Keratinocyte (primary cell): ENCODE results near the gene TRIP12. TPM values are rescaled to one million over a fixed set of nuclear protein-coding genes. Genes with fewer than 3 reads are reported as not detected.

Experiments
- DNase-seq: peaks from one replicate; pipeline ENCODE4 v3.0.0-alpha.2; 2011; ENCODE audit warnings: low read depth, missing footprints, low spot score
- FAIRE-seq: peaks from 2 replicates; lab custom pipeline; 2011; peaks lifted over from hg19 to GRCh38; lab: Jason Lieb, UNC
- H2AFZ ChIP-seq: 2 replicates; pipeline ENCODE4 v1.6.0; 2012; ENCODE audit warnings: low read length, control low read depth, inconsistent platforms; ENCODE audit not compliant: control insufficient read depth
- H3K27ac ChIP-seq: 2 replicates; pipeline ENCODE4 v1.5.1; 2011; ENCODE audit warnings: low read length; ENCODE audit not compliant: control insufficient read depth, insufficient read depth
- H3K27me3 ChIP-seq: 3 replicates; pipeline ENCODE4 v1.6.0; 2011; ENCODE audit warnings: low read length; ENCODE audit not compliant: control insufficient read depth, insufficient read depth; ENCODE audit errors: extremely low read depth
- H3K36me3 ChIP-seq, 2 experiments: 2 replicates in 1 of 2; 3 replicates in 1 of 2; pipeline ENCODE4 v1.5.1; 2011; ENCODE audit warnings: low read length in 2 of 2, mild to moderate bottlenecking in 1 of 2; ENCODE audit not compliant: control insufficient read depth in 2 of 2, insufficient read depth in 2 of 2; ENCODE audit errors: extremely low read depth in 1 of 2
- H3K4me1 ChIP-seq: 3 replicates; pipeline ENCODE4 v1.5.1; 2011; ENCODE audit warnings: low read length; ENCODE audit not compliant: control insufficient read depth, insufficient read depth; ENCODE audit errors: extremely low read depth
- H3K4me2 ChIP-seq: 3 replicates; pipeline ENCODE4 v1.6.0; 2011; ENCODE audit warnings: low read depth, low read length; ENCODE audit not compliant: control insufficient read depth, insufficient read depth; ENCODE audit errors: extremely low read depth
- H3K4me3 ChIP-seq, 3 experiments: fragments of 200-600 bp in 1 of 3; sonication (generic) in 1 of 3; 2 replicates in 2 of 3; 3 replicates in 1 of 3; pipeline ENCODE4 v1.5.1; 2011 to 2016; ENCODE audit warnings: low read length in 3 of 3, mild to moderate bottlenecking in 3 of 3, control low read depth in 2 of 3, inconsistent platforms in 1 of 3, low read depth in 1 of 3, mixed read lengths in 1 of 3, mixed run types in 1 of 3, moderate library complexity in 1 of 3; ENCODE audit not compliant: control insufficient read depth in 2 of 3, insufficient read depth in 2 of 3; ENCODE audit errors: extremely low read depth in 1 of 3
- H3K79me2 ChIP-seq: 2 replicates; pipeline ENCODE4 v1.6.0; 2012; ENCODE audit warnings: low read length; ENCODE audit not compliant: control insufficient read depth, insufficient read depth
- H3K9ac ChIP-seq: 3 replicates; pipeline ENCODE4 v1.6.0; 2011; ENCODE audit warnings: low read length; ENCODE audit not compliant: control insufficient read depth, insufficient read depth; ENCODE audit errors: extremely low read depth
- H3K9me1 ChIP-seq: 3 replicates; pipeline ENCODE4 v1.6.0; 2011; ENCODE audit warnings: low read length; ENCODE audit not compliant: control insufficient read depth, insufficient read depth; ENCODE audit errors: extremely low read depth
- H3K9me3 ChIP-seq: 2 replicates; pipeline ENCODE4 v1.5.1; 2012; ENCODE audit warnings: low read depth, low read length; ENCODE audit not compliant: control insufficient read depth
- H4K20me1 ChIP-seq: 3 replicates; pipeline ENCODE4 v1.6.0; 2011; ENCODE audit warnings: low read length; ENCODE audit not compliant: control insufficient read depth, insufficient read depth; ENCODE audit errors: extremely low read depth
- CTCF ChIP-seq, 3 experiments: IDR thresholded peaks in 1 of 3; conservative IDR thresholded peaks in 1 of 3; optimal IDR thresholded peaks in 1 of 3; 2 replicates in 2 of 3; 3 replicates in 1 of 3; pipeline versions ENCODE3 to v1.5.1; 2011; ENCODE audit warnings: low read length in 3 of 3, mild to moderate bottlenecking in 3 of 3, moderate library complexity in 2 of 3, control low read depth in 1 of 3, inconsistent platforms in 1 of 3; ENCODE audit not compliant: insufficient read depth in 2 of 3; ENCODE audit errors: extremely low read depth in 1 of 3
- EZH2 ChIP-seq: IDR thresholded peaks from one replicate; pipeline ENCODE4 v1.6.1; 2012; ENCODE audit warnings: inconsistent platforms, mild to moderate bottlenecking, low read length, moderate library complexity
- dilution Hi-C: fragments of 300-500 bp; cut with MboI; formaldehyde crosslinking; loops from one replicate; pipeline ENCODE4 v1.7.0; 2020; ENCODE audit warnings: low sequenced_read_pairs; ENCODE audit not compliant: extremely low pct_ligation_motif_present
- polyA plus RNA-seq, 5 experiments: library from polyadenylated mRNA; depleted of rRNA in 3 of 5; stranded (reverse) in 3 of 5; stranded (forward) in 1 of 5; unstranded in 1 of 5; fragments of >200 nt; gene quantifications; 1 replicate in 1 of 5; 2 replicates in 3 of 5; 3 replicates in 1 of 5; pipeline versions ENCODE4 v1.2.1 to v1.2.3, GENCODE V29; 2011 to 2012; ENCODE audit warnings: missing spikeins in 2 of 5, low read depth in 1 of 5, low replicate concordance in 1 of 5

Gene TRIP12
- polyA plus RNA-seq, 1 donor (not counting 4 experiments of a cell fraction or from before 2014, with no cell fraction given) = 123 TPM

DNA sequence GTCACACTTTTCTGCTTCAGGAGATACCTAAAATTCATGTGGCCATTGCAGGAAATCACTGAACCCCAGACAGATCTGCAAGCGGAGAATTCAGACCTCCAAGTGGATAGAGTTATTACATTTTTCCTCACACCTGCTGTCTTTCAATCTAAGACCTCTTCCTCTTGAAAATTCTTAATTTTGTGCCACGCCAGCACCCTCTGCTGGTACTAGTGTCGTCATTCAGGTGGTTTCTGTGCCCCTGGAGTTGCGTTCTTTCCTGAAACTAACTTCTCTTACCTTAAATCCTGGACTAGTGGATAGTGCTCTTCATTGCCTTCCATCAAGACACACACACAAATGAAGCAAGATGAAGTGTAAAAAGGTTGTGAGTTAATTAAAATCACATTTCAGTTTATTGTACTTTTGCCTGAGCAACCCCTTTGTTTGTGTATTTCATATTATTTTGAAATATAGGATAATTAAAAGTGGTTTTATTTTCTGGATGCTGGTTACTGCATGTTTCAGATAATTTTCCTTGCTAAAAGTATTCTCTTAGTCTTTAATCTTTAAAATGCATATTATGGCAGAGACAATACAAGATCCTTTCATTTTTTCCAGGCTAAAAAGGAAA, 205.8 kb downstream of the TRIP12 start:
- H3K9me1 ChIP-seq = no peaks in the 10 kb centered on the region
- TF ChIP-seq CTCF (optimal IDR thresholded peaks at IDR 0.05 in 1 of 3, IDR thresholded peaks at IDR 0.05 in 1 of 3, conservative IDR thresholded peaks at IDR 0.05 in 1 of 3; ENCODE audit: extremely low read depth in 1 of 3, insufficient read depth in 2 of 3, low read length in 3 of 3) (peak; percentile 76 to 88 (median 78)), EZH2 (no peak)
- no peak overlapping the region for H3K9ac ChIP-seq
- no peaks in the 10 kb centered on the region for H3K79me2 ChIP-seq
- DNase-seq = no peak
- H4K20me1 ChIP-seq = no peaks in the 10 kb centered on the region
- no peak overlapping the region for H3K4me2 ChIP-seq
- dilution Hi-C loops = no loop called here
- no peaks in the 10 kb centered on the region for H3K36me3 ChIP-seq
- peaks cover 8% of the 10 kb centered on the region for H3K4me1 ChIP-seq
- peak; percentile 29 for FAIRE-seq
- no peaks in the 10 kb centered on the region for H3K9me3 ChIP-seq
- H3K27me3 ChIP-seq = peaks cover 47% of the 10 kb centered on the region
- H3K4me3 ChIP-seq = no peak overlapping the region
- no peak overlapping the region for H3K27ac ChIP-seq
- no peak overlapping the region for H2AFZ ChIP-seq

DNA sequence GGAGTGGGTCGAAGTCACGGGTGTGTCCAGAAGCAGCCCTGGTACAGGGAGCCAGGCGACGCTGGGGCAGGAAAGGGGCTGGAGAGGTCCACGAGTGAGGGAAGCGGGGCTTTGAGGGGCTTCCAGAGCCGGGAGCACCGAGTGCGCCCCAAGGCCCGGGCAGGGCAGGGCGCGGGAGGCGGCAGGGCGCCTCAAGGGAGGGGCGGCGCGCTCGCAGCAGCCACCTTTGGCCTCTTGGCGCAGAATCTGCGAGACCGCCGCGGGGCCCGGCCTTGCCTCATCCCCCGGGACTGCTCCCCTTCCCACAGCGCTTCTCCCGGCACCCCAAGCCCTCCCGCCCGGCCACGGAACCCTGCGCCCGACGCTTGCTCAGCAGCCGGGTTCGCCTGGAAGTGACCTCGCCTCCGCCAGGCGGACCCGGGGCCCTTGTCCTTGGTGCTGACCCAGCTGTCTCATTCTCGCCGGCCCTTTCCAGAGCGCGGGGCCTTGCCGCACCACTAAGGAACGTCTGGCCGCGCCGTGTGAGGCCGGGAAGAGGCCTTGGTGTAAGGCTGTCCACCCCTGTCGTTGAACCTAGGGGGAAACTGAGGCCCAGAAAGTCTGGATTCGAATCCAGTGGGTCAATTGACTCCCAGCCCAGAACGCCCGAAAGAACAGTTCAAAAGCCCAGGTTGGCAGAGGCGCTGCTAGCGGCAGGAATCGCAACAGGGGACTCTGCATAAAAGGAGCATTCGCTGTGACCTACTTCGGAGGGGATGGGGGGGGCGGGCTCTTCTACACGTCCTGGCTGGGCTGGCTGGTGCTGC, 206.9 kb downstream of the TRIP12 start:
- dilution Hi-C loops = no loop called here
- H4K20me1 ChIP-seq = no peaks in the 10 kb centered on the region
- peaks cover 50% of the 10 kb centered on the region for H3K27me3 ChIP-seq
- DNase-seq (no peak), FAIRE-seq (no peak)
- no peak overlapping the region for H2AFZ ChIP-seq
- H3K9me3 ChIP-seq = no peaks in the 10 kb centered on the region
- no peaks in the 10 kb centered on the region for H3K79me2 ChIP-seq
- no peak overlapping the region for H3K27ac ChIP-seq
- H3K4me2 ChIP-seq = peak overlapping the region; percentile 81
- peak overlapping the region; percentile 32 to 41 (median 33) for H3K4me3 ChIP-seq
- no peak overlapping the region for H3K9ac ChIP-seq
- H3K36me3 ChIP-seq = no peaks in the 10 kb centered on the region
- no peak for TF ChIP-seq CTCF (optimal IDR thresholded peaks at IDR 0.05 in 1 of 3, IDR thresholded peaks at IDR 0.05 in 1 of 3, conservative IDR thresholded peaks at IDR 0.05 in 1 of 3; ENCODE audit: extremely low read depth in 1 of 3, insufficient read depth in 2 of 3, low read length in 3 of 3)
- TF ChIP-seq EZH2 = no peak
- H3K9me1 ChIP-seq = no peaks in the 10 kb centered on the region
- H3K4me1 ChIP-seq = peaks cover 3% of the 10 kb centered on the region
